ENCODE data around the gene DTD1.

DTD1 gene

DNA sequence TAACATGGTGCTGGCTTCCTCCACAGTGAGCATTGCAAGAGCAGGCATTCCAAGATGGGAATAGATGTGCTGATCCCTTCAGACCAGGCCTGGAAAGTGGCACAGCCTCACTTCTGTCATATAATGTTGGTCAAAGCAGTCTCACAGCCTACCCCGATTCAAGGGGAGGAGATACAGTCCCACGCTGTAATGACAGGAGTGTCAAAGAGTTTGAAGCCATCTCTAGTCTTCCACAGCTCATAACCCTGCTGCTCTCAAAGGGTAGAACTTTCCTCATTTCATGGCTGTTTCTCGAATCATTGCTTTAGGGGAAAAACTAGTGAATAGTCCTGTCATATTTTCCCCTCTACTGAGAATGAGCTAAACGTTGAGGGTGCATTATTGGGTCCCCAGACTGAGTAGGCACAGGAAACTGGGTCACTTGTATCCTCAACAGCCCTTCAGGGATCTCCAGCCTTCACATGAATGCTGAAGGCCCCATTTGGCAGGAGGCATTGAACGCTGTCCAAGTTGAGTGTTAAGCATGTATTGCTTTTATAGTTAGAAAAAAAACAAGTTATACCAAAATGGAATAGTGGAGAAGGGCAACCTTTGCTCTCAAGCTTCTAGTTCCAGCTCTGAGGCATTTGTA lies 27.3 kb downstream of the DTD1 start:
- DNase-seq: no peak

DNA sequence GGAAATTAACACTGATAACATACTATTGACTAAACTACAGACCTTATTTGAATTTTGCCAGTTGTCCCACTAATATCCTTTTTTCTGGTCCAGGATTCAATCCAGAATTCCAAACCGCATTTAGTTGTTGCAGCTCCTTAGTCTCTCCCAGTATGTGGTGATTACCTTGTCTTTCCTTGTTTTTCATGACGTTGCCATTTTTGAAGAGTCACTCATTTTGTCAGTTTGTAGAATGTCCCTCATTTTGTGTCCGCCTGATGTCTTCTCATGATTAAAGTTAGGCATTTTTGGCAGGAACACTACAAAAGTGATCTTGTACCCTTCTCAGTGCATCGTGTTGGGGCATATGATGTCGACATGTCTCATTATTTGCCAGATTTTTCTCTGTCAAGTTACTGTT lies 33.1 kb downstream of the DTD1 start:
- no peak for DNase-seq

DNA sequence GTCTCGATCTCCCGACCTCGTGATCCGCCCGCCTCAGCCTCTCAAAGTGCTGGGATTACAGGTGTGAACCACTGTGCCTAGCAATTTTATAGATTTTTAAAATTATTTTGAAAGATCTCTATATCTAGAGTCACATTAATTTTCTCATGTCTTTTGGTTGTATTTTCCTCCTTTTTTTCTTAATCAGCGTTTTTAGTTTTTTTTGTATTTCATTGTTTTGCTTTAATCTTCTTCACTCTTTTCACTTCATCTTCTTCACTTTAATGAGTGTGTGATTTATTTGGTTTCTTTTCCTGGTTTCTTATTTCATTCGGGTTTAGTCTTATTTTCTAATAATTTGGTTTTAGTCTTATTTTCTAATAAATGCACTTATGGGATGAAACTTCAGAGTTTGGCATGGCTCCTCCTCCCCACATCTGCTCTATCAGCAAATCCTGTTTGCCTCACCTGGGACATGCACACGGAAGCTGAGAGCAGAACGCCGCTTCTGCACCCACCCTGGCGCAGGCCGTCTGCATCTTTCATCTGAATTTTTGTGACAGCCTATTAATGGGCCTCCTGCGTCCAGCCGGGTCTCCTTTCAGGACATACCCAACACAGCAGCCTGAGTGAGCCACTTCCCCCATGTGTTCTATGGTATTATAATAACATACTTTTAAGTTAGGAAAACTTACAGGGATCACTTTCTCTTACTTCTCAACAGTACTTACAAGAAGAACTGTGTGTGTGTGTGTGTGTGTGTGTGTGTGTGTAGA lies 35.5 kb downstream of the DTD1 start:
- DNase-seq: no peak

DNA sequence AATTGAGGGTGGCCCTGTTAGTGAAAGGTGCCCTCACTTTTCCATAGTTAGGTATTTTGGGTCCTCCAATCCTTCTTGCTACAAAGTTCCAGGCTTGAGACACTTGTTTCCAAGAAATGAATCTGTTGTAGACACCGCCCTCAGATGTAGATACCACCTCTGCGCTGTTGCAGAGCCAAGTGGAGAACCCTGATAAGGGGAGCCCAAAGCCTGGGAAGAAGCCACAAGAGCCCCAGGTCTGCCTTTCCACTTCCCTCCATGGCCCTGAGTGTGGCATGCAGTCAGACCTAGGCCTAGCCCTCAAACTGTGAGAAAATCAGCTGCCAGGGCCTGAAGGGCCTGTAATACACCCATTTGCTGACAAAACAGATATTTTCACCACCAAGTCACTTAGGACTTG lies 37.1 kb downstream of the DTD1 start:
- DNase-seq: no peak

DNA sequence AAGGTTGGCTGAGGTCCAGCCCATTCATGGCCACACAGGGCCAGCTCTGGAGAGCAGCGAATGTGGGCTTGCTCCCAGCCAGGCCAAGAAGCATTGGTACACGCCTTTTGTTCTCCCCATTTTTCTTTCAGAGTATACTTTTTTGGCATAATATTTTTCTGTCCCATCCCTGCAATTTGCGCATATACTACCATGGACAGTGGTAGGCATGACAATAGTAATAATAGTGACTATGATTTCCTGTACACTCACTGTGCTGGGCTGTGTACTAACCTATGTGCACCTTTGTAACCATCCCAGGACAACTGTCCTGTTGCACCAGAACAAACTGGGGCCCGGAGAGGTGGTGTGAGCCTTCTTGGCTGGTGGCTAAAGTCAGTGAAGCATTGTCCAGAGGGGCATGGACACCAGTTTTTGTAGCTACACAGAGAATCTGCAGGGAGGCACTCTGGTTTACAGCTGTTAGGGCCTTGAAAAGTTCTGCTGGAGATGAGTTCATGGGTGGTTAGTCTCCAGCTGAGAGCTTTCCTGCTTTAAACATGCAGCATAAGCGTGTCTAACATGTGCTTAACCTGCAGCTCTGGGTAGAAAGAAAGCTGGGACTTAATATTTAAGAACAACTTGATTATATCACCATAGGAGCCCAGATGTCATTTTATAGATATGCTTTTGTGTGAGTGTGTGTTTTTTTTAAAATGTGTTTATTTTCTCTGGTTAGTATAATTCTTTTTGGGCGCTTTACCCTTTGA lies 38.2 kb downstream of the DTD1 start:
- DNase-seq: no peak

DNA sequence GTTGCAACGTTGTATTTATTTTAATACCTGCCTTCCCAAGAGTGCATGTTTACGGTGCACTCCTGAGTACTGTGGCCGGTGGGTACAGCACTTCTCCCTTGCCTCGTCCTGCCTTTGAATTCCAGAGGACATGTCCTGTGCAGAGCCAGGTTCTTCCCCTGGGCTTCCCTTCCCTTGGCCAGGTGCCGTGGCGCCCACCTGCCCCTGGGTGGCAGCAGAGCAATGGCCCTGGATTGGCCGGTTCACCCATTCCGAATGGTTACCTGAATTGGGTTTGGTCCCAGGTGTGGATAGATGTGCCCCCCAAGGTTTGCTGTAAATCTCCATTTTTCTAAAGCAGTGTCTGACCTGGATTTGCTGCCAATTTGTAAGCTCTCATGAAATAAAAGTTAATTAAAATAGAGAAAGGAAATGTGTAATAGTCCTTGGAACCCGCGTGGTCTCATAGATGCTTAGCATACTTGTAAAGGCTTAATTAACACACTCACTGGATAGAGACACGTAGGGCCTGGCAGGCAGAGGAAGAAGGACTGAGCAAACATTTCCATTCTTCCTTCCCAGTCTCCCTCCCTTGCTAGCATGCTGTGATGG lies 40.6 kb downstream of the DTD1 start:
- no peak for DNase-seq

DNA sequence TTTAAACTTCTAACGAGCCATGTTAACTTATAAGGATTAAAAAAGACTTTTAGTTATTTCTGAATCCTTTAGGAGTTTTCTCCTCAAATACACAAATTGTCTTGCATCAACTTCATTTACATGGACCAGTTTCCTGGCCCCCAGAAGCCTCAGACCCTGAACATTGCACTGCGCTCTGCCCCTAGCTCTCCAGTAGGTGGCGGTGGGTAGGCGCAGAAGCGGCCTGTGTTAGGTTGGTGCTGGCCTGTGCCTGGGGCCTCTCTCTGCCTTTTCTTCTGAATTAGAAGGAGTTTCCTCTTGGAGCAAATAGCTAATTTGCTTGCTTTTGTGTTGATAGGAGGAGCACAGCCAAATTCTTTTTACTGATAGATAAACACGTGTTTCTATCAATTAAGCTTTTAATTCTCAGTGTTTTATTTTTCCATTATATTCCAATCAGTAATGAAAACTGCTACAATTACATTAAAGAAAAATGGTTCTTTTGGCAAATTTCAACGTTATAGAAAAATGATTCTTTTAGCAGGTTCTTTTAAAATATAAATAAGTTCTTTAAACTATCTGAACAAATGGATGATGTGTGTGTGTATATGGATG lies 44.4 kb downstream of the DTD1 start:
- peak; percentile 74 for DNase-seq

DNA sequence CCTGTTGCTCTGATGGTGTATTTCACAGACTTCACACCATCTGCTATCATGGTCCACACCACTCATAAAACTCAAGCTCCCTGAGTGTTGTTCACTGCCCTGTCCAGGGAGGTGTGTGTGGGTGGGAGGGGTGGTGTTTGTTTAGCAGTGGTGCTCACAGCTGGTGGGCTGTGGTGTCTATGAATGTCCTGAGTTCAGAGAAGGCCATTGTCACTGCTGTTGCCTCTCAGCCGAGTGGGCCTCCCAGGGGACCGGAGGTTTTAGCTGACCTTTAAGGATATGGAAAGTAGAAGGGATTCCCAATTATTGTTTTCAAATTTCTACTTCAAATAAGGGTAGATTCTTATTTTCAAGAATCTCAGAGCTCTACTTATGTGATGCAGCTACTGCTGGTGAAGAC lies 45.6 kb downstream of the DTD1 start:
- no peak for DNase-seq

DNA sequence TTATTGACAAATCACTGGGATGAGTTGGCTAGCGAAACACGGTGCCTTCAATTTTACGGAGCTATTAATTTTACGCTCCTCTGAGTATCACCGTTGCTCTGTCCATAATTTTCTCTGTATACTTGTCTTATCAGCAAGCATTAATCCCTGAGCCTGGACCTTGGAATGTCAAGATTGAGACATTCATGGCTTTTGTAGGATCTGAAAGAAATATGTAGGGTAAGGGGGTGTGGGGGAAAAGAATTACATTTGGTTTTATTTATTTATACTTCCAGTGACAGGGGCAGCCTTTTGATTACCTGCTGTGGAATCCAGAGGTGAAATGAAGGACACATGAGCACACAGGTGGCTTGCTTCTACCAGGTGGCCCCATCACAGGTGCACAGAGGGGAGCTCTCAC lies 46.6 kb downstream of the DTD1 start:
- DNase-seq: no peak

DNA sequence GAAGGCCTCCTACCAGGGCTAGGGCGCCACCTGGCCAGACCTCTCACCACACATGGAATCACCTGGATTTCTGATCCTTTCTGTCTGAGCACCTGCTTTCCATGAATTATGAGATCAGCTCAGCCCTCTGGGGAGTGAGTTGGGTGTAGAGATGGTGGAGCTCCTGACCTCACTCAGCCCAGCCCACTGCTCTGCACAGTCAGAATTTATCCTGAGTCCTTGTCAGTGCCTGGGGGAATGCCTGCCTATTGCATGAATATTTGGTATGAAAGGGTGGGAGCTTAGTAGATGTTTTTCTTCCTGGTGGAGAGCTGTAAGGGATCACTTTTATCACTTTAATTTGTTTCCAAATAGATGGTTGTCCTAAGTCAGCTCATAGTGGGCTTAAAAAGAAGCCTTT lies 47.5 kb downstream of the DTD1 start:
- no peak for DNase-seq

- DNase-seq: no peak
Observed at GRCh38 chr20:18637224-18637623, 49.4 kb downstream of the DTD1 start.

- no peak for DNase-seq
Observed at GRCh38 chr20:18638768-18639167, 50.9 kb downstream of the DTD1 start.

DNA sequence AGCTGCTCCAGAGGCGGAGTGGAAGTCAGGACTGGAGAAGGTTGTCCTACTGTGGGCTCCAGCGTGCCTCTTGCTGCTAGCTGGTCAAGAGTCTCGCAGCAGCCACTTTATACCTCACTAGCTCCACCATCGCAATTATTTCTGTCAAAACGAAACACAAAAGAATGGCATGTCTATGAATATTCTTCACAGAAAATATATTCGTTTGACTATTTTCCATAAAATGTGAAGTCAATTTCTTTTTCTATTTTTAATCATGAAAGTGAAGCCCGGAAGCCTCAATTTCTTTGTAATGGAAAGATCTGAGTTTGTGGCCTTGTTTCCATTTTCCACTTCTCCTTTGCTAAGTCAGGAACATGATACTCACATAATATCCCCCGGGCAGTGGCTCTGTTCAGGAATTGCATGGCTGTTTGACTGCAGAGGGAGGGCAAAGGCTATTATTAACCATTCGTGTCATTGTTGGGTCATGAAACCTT lies 51.7 kb downstream of the DTD1 start:
- no peak for DNase-seq

DNA sequence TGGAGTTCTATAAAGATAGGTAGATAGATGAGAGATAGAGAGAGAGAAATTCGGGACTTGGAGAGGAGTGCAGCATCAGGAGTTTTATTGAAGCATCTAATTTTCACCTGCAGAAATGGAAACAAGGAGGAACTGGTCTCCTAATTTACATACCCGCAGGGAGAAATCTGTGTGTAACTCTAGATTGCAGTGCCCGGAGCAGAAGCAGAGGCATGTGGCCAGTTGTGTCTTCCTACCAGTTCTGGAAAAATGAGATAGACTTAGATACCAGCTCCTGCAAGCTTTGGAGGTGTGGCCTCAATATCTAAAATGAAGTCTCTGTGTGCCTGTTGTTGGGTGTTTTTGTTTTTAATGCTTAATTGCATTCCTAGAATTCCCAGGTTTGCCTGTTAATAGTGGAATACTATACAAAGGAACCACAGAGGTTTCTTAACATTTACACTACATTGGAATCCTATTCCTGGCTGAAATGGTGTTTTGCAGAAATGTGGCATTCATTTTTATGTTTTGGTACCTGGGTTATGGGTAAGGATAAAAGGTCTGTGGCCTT lies 57.4 kb downstream of the DTD1 start:
- no peak for DNase-seq

DNA sequence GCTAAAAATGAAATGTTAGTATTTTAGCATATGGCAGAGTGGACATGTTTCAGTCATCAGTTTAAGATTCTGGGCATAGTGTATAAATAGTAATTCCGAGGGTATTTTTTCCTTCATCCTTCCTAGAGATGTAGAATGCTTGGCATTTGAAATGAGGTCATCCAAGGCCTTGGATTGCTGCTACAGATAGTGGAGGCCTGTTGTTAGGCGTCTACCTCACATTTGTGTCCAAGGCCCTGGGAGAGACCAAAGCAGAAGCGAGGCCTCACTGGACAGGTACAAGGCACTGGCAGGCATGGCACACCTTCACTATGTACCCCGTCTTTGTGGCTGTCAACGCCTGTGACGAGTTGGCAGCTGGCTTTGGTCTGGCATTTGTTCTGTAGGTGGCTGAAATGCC lies 58.0 kb downstream of the DTD1 start:
- DNase-seq: no peak

DNA sequence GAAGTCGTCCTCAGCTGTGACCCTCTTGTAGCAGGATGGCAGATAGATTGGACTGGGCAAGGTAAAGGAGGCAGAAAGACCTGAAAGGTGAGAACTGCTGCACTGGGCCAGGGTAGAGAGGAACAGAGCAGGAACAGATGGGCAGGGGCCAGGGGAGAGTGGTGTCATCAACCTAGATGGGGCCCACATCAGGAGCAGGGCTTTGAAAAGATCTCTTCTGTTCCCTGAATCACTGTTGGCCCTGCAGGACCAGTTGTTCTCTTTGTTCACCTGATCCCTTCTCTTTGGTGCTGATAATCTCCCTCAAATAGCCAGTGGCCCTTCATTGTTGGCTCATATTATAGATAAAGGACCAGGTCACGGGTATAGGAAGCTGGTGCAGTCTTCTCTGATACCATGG lies 59.9 kb downstream of the DTD1 start:
- DNase-seq: no peak

DNA sequence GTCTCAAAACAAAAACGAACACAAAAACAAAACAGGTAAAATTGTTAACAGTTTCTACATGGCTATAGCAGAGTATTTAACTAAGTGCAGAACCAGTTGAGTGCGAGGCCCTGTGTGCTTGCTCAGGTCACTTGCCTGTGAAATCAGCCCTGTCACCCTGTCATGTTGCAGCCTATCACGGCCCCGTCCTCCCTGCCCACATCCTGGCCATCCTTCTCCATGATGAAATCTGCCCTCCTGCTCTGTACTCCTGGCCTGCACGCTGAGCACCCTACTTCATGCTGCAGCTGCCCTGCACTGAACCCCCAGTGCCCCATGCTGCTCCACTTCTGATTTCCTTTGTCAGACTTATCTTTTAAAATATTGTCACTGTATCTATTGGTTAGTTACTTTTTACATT lies 62.4 kb downstream of the DTD1 start:
- no peak for DNase-seq

DNA sequence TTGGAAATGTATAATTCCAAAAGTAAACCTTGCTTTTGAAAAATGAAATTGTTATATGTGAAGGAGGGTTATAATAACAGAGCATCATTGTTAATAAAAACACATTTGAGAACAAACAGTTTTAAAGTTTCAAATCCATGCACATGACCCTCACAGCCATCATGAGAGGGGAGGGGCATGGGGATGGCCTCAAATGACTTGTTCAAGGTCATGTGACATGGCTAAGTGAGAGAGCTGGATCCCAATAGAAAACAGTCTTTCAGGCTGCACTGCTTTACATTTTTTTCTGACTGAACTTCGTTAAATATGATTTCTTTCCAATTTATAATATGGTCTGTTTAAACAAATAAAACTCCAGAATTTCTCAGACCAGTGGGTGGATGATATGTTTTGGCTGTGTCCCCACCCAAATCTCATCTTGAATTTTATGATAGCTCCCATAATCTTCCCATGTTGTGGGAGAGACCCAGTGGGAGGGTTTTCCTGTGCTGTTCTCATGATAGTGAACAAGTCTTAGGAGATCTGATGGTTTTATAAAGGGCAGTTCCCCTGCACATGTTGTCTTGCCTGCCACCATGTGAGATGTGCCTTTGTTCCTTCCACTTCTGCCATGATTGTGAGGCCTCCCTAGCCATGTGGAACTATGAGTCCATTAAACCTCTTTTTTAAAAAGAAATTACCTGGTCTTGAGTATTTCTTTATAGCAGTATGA lies 66.0 kb downstream of the DTD1 start:
- DNase-seq: no peak

DNA sequence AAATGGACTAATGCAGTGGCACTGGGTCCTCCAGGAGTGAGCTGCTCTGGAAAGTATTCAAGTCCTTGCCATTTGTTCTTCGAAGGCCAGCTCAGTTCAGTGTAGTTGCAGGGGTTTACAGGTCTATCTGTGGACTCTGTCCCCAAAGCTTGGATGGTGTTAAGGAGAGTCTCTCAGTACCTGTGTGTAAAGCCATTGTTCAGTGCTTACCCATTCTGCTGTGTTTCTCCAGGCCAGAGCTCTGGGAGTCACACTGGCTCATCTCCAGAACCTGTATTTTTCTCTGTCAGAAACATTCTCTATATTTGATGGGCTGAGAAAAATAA lies 66.6 kb downstream of the DTD1 start:
- no peak for DNase-seq

DNA sequence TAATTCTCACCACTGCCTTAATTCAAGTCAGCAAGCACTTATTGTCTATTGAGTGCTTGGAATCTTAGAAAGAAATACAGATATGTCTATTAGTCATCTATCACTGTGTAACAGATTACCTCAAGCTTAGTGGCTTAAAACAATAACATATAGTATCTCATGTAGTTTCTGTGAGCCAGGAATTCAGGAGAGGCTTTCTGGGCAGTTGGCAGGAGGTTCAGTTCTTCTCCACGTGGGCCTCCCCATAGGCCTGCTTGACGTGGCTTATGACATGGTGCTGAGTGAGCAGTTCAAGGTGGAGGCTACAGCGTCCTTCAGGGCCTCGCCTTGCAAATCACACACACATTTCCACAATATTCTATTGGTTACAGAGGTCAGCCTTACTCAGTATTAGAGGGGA lies 69.7 kb downstream of the DTD1 start:
- DNase-seq: no peak

DNA sequence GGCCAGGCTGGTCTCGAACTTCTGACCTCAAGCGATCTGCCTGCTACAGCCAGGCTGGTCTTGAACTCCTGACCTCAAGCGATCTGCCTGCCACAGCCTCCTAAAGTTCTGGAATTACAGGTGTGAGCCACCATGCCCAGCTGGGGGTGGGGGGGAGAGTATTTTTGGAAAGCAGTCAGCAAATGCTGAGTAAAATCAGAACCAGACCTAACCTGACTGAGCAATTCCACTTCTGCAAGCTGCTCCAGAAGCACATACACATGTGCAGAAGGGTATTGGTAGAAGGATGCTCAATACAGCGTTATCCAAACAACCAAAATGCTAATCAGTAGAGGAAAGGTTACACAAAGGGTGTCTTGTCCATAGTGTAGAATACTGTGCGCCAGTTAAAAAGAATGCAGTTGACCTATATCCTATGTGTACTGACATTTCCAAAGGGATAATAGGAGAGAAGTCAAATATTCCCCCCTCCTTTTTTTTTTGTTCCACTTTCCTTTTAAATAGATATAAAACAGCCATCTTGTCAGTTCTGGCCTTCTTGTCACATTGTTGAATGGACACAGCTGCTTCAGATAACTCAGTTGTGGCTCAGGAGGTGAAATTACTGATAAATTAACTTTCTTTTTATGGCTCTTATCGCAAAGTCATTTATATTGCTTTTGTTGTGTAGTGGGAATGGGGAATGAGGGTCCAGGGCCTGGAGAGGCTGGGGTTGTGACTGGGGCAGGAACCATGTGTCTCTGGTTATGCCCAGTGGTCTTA lies 74.6 kb downstream of the DTD1 start:
- DNase-seq: no peak

GRCh38 chr20:18663932-18664331 lies 76.1 kb downstream of the DTD1 start:
- DNase-seq: no peak

Data from activated effector memory CD4-positive, alpha-beta T cell treated with anti-CD3 and anti-CD28 coated beads, Interleukin-2, amount 50 U/mL, for 16 hours (primary cell).